HG03045 (cell line): ENCODE results near the gene AFF3.
"Not testable (repeated sequence)": the region's sequence is repeated elsewhere in the genome, so short reads cannot be mapped to it uniquely, and the experiment has no call there.

Source experiments
- ATAC-seq: cut with Tn5 transposase; IDR thresholded peaks from one replicate; pipeline ENCODE4 v1.9.1; 2021; ENCODE audit warnings: mild to moderate bottlenecking, moderate library complexity; ENCODE audit not compliant: unreplicated experiment

Gene AFF3

DNA sequence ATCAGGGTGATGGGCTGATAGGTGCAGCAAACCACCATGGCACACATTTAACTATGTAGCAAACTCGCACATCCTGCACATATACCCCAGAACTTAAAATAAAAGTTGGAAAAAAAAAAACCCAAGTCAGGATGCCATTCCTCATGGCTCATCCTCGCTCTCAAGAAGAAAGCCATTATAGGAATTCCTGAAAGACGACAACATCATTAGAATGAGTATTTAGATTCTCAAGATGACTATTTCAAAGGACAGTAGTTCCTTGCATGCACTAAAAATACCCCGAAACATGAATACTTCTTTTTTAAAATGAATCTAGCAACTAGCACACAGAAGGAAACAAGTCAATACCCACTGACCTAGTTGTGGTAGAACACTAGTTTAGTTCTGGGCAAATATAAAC is 366.8 kb downstream of the AFF3 start:
- no peak for ATAC-seq

DNA sequence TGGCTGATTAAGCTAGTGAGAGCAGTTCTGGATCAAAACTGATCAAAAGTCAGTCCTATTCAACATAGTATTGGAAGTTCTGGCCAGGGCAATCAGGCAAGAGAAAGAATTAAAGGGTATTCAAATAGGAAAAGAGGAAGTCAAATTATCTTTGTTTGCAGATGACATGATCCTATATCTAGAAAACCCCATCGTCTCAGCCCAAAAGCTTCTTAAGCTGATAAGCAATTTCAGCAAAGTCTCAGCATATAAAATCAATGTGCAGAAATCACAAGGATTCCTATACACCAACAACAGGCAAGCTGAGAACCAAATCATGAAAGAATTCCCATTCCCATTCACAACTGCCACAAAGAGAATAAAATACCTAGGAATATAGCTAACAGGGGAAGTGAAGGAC is 368.7 kb downstream of the AFF3 start:
- ATAC-seq, result not testable (repeated sequence)

DNA sequence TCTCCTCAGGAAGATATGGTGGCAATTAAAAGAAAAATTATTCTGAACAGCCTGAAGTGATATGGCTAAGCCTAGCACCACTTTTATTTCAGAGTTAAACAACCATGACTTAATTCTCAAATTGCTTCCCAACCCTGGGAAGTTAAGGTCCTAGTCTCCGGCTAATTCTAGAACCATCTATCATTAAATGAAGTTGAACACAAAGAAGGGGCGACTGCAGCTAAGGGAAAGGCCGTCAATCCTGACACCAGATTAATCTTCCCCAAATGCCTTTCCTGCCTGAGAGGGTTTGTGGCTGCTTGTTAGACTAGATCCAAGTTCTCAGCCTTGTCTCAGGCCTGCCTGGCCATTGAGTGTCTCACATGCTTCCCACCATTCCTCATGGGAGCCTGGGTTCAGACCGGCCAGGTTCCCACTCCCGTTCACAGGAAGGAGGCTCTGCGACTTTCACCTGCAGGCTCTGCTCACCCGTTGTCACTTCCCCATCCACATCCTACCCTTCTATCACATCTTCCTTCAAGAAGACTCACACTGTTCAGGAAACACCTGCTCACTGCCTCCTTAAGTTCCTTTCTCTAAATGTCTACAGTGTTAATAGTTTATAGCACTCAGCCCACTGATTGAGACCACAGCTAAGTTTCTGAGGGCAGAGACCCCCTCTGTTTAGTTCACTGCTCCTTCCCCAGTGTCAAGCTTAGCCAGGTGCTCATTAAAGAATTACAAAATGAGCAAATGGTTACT is 369.6 kb downstream of the AFF3 start:
- no peak for ATAC-seq

DNA sequence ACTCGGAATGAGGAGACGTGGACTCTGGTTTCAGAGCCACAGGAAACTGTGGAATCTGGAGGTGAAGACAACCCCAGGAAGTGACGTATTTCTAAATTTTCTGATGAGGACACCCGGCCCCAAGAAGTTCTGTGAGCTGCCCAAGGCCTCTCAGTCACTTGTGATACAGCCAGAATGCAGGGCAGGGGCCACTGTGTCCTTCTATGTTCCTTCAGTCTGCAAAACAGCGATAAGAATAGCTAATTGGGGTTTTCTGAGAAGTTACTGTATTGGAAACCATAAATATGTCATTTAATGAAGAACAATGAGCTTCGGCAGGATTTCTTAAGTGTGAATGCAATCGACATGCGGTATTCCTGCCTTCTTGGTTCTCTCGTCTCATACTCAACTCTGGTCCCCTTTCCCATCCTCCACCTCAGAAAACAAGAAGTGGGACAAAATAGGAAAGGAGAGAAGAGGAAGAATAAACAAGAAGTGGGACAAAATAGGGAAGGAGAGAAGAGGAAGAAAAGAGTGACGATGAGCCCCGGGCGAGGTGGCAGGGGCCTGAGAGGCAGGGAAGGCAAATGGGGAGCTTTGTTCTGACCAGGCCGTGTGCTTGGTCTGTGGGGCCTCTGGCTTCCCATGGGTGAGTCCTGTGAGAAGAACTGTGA is 370.6 kb downstream of the AFF3 start:
- no peak for ATAC-seq

DNA sequence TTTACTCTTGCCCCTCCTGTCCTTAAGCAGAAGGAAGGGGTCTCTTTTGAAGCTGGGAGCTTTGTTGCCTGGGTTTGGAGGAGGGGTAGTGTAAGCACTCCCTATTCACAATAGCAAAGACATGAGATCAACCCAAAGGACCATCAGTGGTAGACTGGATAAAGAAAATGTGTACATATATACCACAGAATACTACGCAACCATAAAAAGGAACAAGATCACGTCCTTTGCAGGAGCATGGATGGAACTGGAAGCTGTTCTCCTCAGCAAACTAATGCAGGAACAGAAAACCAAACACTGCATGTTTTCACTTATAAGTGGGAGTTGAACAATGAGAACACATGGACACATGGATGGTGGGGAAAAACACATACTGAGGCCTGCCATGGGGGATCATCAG is 371.5 kb downstream of the AFF3 start:
- ATAC-seq, result no peak

DNA sequence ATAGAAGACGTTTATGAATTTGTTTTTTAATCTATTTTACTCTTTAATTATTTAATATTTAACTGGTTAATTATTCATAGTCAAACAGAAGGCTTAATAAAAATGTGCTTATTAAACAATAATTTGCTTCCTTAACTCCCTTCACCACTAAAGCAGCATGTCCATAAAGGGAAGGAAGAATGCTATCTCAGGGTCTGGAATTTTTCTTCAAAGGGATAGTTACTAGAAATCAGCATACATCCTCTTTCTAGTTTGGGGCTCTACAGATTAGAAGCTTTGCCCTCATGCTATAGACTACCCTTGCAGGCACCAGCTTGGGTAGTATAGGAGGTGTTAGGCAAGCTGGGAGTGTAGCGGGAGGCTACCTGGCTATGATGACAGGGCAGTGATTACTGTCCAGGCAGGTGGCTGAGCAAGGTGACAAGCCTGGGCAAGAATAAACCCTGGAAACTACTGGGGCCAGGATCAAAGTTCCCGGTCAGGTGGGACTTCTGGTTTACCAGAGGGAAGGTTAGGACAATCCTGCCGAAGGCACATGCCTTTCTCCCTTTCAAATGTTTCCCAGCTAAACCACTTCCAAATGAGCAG is 376.6 kb downstream of the AFF3 start:
- ATAC-seq, result no peak

DNA sequence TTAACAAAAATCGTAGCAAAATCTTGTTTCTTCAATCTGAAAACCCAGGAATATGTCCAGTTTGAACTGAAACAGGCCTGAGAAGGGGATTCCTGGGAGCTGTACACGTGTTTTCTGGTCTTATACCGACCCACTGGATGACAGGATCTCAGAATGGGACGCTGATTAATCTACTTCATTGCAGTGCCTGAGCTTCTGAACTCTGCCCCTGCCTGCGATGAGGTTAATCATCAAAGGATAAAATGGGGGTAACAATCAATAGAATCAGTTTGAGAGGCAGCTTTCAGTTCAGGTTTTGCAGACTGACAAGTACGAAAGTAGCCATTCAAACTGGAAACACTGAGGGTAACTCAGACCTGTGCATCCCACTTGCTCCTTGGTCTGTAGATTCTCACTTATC is 378.6 kb downstream of the AFF3 start:
- no peak for ATAC-seq

DNA sequence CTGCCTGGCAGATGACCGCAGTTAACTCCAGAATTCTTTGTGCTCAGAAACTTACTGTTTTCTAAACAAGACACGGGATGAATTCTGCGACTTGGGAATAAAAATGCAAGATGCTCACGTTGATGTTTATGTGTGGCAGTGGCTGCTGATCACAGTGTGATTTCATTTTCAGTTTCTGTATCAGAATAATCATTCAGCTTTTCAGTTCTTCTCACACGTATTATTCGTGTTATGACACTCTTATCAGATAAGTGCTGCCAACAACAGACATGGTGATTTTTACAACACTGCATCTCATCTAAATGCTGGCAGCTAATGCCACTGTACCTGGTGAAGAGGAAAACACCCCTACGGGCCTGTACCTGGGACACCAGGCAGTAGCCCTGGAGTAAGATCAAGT is 379.7 kb downstream of the AFF3 start:
- ATAC-seq, result no peak

DNA sequence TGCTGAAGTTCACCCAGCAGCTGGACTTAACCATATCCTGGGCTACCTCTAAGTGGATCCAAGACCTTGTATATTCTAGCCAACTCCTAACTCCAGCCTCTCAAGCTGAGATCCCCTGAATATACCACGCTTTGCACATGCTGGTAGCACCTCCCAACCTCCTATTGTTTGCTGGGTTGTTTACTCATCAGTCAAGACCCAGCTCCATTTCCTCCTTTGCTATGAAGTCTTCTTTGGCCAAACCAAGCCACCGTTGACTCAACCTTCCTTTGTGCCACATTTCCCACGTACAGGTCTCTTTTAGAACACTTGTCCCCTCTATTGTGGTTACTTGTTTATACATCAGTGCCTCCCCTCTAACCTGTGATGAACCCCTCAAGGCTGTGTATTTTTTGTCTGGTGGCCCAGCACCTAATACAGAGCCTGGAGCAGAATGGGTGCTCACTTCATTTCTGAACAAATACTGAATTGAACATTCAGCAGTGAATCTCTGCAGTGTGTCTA is 384.7 kb downstream of the AFF3 start:
- ATAC-seq, result no peak

DNA sequence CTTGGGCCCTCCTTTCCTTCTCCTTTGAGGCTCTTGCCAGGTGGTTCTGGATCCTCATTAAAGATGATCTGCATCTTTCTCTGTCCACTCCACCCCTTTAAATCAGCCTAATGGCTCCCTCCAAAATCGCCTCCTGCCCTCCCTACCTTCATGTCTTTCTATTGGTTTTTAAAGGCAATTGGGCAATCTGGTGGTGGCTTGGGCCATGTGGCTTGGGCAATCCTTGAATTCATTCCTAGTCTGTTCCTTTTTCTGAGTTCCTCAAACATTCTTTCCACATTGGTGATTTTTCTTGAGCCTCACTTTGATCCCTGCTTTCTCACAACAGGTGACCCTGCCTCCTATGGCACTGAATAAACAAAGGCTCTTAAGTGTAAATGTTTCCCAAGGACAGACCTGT is 386.3 kb downstream of the AFF3 start:
- no peak for ATAC-seq

DNA sequence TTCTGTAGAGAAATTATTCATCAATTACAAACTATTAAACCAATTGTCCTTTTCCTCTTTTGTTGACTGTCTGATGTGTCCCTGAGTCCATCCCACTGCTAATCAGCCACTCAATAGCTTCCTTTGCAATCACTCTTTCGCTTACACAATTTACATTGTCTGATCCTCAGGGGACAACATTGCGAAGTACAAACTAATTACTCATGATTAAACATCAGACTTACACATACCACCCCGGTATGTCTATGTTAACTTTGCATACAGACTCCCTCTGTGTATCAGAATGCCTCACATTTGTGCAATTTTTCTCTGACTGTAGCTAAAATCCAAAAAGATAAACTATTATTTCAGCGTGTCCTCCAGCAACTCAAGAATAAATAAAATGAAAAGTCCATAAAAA is 388.2 kb downstream of the AFF3 start:
- no peak for ATAC-seq

DNA sequence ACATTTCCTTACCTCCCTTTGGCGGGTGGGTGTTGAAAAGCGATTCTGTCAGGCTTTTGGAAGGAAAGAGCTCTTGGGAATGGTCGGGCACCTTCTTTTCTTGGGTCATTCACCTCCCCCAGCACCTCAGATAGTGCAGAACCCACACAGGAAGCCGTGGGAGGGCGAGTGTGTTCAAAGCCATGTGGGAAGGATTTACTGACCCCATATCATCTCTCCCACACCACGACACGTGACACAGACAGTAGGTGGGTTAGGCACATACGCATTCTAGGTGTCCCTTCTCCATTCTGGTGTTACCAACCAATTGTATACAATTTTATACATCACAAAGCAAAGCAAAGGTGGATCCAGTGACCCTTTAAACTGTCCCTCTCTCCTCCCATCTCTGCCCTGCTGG is 388.9 kb downstream of the AFF3 start:
- no peak for ATAC-seq

DNA sequence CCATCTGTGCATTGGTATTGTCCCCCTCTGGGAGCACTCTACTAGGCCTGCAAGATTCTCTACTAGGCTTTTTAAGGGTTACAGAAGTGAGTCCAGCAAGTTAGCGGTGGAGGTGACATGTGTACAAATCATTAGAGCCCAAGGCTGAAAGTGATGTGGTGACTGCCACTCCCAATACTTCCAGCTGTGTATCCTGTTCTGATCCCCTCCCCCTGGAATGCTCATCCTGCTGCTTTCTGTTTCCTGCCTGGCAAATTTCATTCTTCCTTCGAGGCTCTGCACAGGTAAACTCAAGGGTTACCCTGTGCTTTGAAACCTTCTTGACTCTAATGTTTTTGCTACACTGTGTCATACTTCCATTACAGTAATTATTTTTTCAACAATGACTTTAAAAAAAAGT is 394.0 kb downstream of the AFF3 start:
- ATAC-seq, result no peak

DNA sequence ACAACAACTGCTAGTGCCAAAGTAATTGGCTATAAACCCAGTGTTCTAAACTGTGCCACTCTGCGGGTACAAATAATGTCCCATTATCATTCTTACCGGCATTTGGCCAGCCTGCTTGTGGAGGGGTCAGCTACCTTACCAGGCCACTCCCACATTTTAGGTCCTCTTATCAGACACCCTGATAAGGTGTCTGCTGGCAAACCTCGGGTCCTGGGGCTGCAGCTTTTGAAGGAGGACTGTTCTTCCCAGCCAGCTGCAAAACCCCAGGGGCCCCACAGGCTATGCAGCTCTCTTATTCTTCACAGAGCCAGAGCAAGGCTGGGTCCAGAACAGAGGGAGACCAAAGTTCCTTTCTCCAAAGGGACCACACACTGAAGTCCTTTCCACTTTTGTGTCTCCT is 394.5 kb downstream of the AFF3 start:
- ATAC-seq, result no peak

DNA sequence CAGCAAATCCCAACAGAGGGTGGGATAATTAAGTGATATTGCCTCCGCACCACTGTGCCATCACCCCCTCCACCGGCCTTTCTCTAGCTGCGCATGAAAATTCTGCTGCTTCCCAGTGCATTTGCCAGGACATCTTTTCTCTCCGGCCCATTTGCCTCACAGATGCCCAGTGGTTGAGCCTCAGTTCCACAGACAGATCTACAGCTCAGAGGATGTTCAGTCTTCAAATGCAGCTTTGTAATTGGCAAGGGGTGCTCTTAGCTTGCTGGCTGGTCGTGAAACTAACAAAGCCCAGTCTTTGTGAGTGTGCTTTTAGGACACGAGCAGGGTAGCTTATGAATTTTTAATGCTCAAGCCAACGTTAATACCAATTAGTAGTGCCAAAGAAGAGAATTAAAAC is 399.2 kb downstream of the AFF3 start:
- ATAC-seq, result no peak

DNA sequence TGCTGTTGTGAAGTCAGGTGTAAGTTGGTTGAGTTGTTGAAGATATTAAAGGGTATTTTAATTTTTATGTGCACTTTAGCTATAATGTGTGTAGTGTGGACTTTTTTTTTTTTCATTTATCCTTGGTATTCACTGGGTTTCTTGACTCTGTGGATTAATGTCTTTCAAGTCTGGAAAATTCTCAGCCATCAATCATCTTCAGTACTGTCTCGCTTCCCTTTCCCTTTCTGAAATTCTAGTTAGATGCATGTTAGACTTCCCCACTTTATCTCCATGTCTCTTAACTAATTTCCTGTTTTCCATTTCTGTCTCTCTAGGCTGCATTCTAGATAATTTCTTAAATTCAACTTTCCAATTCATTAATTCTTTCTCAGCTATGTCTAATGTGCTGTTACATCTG is 404.9 kb downstream of the AFF3 start:
- ATAC-seq, result no peak

DNA sequence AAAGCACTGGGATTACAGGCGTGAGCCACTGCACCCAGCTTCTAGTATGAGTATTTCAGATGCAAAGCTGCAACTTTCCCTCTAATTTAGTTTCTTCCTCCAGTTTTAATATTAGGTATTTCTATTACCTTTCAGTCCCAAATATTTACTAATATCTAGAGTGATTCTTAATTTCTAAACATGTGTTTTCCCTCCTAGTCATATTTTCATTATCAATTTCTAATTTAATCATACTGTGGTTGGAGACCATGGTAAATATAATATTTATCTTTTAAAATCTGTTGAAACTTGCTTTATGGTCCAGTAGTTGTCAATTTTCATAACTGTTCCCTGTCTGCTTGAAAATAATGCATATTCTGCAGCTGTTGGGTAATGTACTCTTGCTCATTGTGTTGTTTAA is 406.6 kb downstream of the AFF3 start:
- ATAC-seq, result no peak

DNA sequence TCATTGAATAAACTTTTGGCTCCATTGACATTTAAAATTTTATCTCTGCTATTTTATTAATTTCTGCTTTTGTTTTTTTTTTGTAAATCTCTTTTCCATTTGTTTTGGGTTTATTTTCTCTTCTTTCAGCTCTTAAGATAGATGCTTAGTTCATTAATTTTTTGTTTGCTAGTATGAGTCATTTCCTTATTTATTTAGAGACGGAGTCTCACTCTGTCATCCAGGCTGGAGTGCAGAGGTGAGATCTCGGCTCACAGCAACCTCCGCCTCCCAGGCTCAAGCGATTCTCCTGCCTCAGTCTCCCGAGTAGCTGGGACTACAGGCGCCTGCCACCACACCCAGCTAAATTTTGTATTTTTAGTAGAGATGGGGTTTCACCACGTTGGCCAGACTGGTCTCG is 407.1 kb downstream of the AFF3 start:
- not testable (repeated sequence) for ATAC-seq

DNA sequence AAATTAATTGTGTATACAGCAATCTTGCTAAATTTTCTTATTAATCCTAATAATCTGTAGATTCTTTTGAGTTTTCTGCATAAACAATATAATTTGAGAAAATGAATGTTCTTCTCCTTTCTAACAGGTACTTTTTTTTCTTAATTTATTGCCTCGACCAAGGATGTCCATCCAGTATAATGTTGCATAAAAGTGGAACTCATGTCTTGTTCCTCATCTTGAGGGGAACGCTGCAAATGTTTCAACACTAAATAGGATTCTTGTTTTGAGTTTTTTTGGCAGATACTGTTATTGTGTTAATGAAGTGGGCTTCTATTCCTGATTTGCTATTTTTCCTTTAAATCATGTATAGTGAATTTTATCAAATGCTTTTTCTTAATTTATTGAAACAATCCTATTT is 408.2 kb downstream of the AFF3 start:
- no peak for ATAC-seq

DNA sequence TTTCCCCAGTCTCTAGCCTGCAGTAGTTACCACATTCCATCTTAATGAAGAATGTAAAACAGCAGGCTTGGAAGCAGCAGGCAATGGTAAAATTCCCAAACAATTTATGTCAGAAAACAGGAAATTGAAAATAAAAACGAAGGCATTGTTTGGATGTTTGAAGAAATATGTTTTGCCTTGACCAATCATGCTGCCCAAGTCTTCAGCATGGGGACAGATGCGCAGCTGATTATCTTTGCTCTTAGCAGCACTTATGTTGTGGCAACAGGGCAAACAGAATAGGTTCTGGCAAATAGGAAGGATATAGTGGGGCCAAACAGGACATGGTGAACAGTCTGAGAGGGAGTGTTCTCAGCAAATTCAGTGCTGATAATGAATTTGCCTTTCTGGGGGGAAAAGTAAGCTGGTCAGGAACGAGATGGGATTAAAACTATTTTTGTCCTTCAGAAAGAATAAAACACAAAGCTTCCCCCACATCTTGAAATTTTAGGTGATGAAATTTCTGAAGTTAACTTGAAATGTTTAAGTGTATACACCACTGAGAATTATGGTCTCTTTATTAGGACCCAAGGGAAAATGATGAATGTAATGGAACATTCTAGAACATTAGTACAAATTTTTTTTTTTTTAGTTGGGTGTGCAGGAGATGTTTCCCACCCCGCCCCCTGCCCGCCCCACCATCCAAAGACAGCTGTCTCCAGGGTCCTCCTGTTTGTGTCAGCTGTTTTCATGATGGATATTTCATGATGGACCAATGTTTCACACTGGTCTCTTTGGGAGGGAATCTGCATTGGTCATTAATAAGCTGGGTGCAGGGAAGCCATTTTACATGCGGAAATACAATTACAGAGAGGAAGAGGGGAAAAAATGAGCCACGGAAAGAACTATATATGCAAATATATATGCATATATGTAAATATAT is 413.0 kb downstream of the AFF3 start:
- no peak for ATAC-seq

DNA sequence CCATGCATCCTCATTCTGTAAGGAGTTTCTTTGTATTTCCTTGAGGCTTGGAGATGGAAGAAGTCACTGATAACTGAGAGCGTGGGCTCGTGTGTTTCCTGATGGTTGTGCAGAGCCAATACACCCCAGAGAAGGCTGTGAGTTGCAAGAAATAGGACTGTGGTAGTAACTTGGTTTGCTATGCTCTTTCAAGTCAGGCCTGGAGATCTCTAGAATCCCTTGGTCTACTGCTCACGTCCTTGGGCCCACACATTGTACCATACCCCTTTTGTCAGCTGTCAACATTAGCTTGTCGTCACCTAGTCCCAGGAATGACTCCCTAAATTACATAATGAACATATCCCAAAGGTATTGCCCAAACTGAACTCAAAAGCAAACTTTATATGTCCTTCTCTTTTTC is 414.2 kb downstream of the AFF3 start:
- no peak for ATAC-seq
